Dermis blood vessel endothelial cell (primary cell): ENCODE data around the gene KCNMB3. TPM values are rescaled to one million over a fixed set of nuclear protein-coding genes. Genes with fewer than 3 reads are reported as not detected.

Source experiments
- total RNA-seq: library from RNA; depleted of rRNA; stranded (reverse); fragments of >200 nt; gene quantifications from 2 replicates; pipeline ENCODE4 v1.2.3, GENCODE V29; 2014

The KCNMB3 gene
- total RNA-seq, 1 donor from 2014 or later: 2.6 TPM

Other genes with a start within 250 kb of the KCNMB3 start
- gene ZMAT3, start 179.3 kb downstream of the KCNMB3 start, total RNA-seq: 21.8 and 34.4 TPM in 2 replicates
- 55.6 and 70.8 TPM in 2 replicates for gene PIK3CA, start 102.8 kb downstream of the KCNMB3 start, total RNA-seq
- gene ZNF639, start 71.9 kb upstream of the KCNMB3 start, total RNA-seq: 57.4 and 61.9 TPM in 2 replicates
- 53.6 and 58.7 TPM in 2 replicates for gene MFN1, start 96.6 kb upstream of the KCNMB3 start, total RNA-seq
- 70.5 and 93.4 TPM in 2 replicates for gene GNB4, start 200.4 kb upstream of the KCNMB3 start, total RNA-seq